ENCODE measurements around the gene KCNH1. TPM values are rescaled to one million over a fixed set of nuclear protein-coding genes. Genes with fewer than 3 reads are reported as not detected.

Gene KCNH1
- polyA plus RNA-seq, 2 donors: 0.06 to 0.08 TPM

GRCh38 chr1:210715072-210715471 is 418.9 kb downstream of the KCNH1 start:
- Histone ChIP-seq H3K4me3 (ENCODE audit: low read depth in 1 of 2, low read length in 2 of 2) (no peak overlapping the region), H3K36me3 (ENCODE audit: control insufficient read depth in 2 of 2, insufficient read depth in 2 of 2, low read length in 1 of 2) (no peaks in the 10 kb centered on the region), H3K9me3 (ENCODE audit: control insufficient read depth in 2 of 2, insufficient read depth in 1 of 2, low read depth in 1 of 2, low read length in 1 of 2) (no peaks in the 10 kb centered on the region), H3K4me1 (ENCODE audit: control insufficient read depth in 2 of 2, insufficient read depth in 2 of 2, low read length in 1 of 2) (no peaks in the 10 kb centered on the region), H3K27ac (ENCODE audit: low read depth in 2 of 2, low read length in 1 of 2) (no peak overlapping the region), H3K27me3 (ENCODE audit: control insufficient read depth in 1 of 2, insufficient read depth in 2 of 2, low read length in 2 of 2) (peaks cover 0 to 2% of the 10 kb centered on the region in 2 donors)

DNA sequence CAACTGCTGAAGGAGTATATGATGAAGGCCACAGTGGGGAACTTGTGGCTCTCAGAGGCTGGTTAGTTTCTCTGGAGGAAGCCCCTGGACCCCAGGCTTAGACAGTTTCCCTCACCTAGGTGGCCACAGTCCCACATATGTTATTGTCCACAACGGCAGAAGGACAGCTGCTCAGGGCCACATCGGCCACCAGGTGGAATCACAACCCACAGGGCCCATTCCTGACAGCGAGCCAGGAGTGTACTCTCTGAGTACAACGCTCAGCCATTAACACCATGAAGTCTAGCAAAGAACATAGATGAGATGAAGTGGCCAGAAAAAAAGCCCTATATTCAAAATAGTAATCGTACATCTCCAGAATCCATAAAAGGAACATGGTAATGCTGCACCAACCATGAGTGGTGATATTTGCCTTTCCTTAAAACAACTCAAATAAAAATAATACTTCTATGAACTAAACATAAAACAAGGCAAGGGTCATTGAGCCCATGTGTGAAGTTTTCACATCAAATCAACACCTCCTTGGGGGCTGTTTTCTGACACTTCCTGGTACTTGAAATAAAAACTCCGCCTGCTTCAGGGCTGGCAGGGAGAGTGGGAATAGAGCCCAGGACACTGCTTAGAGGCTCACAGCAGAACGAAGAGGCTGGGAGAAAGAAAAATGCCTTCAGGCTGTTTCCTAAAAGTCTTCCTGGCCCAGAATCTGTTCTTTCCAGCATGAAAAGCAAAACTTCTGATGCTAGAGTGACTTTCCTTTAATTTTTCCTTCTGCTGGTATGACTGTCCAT is 421.9 kb downstream of the KCNH1 start:
- H3K27ac ChIP-seq (ENCODE audit: low read depth in 2 of 2, low read length in 1 of 2): no peak overlapping the region
- no peak overlapping the region for H3K4me3 ChIP-seq (ENCODE audit: low read depth in 1 of 2, low read length in 2 of 2)
- no peaks in the 10 kb centered on the region for H3K27me3 ChIP-seq (ENCODE audit: control insufficient read depth in 1 of 2, insufficient read depth in 2 of 2, low read length in 2 of 2)
- no peaks in the 10 kb centered on the region for H3K36me3 ChIP-seq (ENCODE audit: control insufficient read depth in 2 of 2, insufficient read depth in 2 of 2, low read length in 1 of 2)
- H3K9me3 ChIP-seq (ENCODE audit: control insufficient read depth in 2 of 2, insufficient read depth in 1 of 2, low read depth in 1 of 2, low read length in 1 of 2): no peaks in the 10 kb centered on the region
- WGBS, 2 donors: 59 to 64% methylated on average over 7 of the region's 7 CpGs
- no peaks in the 10 kb centered on the region for H3K4me1 ChIP-seq (ENCODE audit: control insufficient read depth in 2 of 2, insufficient read depth in 2 of 2, low read length in 1 of 2)

- Histone ChIP-seq H3K4me1 (ENCODE audit: control insufficient read depth in 2 of 2, insufficient read depth in 2 of 2, low read length in 1 of 2) (no peaks in the 10 kb centered on the region), H3K27ac (ENCODE audit: low read depth in 2 of 2, low read length in 1 of 2) (no peak overlapping the region), H3K9me3 (ENCODE audit: control insufficient read depth in 2 of 2, insufficient read depth in 1 of 2, low read depth in 1 of 2, low read length in 1 of 2) (no peaks in the 10 kb centered on the region), H3K4me3 (ENCODE audit: low read depth in 1 of 2, low read length in 2 of 2) (no peak overlapping the region), H3K27me3 (ENCODE audit: control insufficient read depth in 1 of 2, insufficient read depth in 2 of 2, low read length in 2 of 2) (no peaks in the 10 kb centered on the region), H3K36me3 (ENCODE audit: control insufficient read depth in 2 of 2, insufficient read depth in 2 of 2, low read length in 1 of 2) (no peaks in the 10 kb centered on the region)
- 77 to 84% methylated on average over 2 of the region's 2 CpGs for WGBS, 2 donors
Observed at GRCh38 chr1:210709701-210710100, 424.2 kb downstream of the KCNH1 start.

DNA sequence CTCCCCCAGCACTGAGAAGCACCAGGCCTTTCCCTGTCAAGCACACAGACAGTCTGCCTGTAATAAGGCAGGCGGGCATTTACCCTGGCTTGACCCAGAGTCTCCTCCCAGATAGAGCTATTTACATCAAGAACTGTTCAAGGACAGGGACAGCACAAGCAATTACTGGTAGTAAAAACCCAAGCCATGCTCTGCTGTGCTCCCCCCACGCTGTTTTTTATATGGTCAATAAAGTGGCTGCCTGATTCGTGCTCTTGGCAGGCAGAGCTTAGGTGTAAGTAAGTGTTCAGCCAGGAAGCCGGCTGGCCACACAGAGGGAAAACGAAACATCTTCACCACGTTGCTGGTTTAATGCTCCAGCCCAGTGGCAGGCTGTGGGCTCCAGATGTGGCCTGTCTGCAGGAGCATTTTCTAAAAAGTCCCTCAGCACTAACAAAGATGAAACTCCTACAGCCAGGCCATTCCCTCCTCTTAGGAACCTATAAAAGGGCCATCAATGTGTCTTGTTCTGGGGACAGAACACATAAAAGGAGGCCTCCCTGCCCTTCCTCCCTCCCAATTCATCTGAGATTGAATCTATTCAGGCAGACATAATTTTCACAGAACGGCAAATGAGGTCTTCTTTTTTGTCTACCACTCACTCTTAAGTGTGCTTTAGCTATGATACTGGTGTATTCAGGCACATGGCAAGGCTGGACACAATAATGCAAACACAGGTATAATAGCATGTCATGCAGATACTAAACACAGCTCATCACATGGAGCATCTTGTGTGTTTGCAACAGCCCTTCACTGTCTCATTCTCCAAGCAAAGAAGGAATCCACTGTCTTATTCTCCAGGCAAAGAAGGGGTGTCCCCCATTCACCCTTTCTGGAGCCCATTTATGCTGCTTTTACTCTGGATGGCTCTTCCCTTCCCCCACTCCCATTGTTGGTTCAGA is 426.4 kb downstream of the KCNH1 start:
- no peaks in the 10 kb centered on the region for H3K36me3 ChIP-seq (ENCODE audit: control insufficient read depth in 2 of 2, insufficient read depth in 2 of 2, low read length in 1 of 2)
- H3K4me1 ChIP-seq (ENCODE audit: control insufficient read depth in 2 of 2, insufficient read depth in 2 of 2, low read length in 1 of 2): no peaks in the 10 kb centered on the region
- H3K4me3 ChIP-seq (ENCODE audit: low read depth in 1 of 2, low read length in 2 of 2): no peak overlapping the region
- H3K9me3 ChIP-seq (ENCODE audit: control insufficient read depth in 2 of 2, insufficient read depth in 1 of 2, low read depth in 1 of 2, low read length in 1 of 2): no peaks in the 10 kb centered on the region
- no peaks in the 10 kb centered on the region for H3K27me3 ChIP-seq (ENCODE audit: control insufficient read depth in 1 of 2, insufficient read depth in 2 of 2, low read length in 2 of 2)
- WGBS, 2 donors: 74 to 77% methylated on average over 7 of the region's 7 CpGs
- no peak overlapping the region for H3K27ac ChIP-seq (ENCODE audit: low read depth in 2 of 2, low read length in 1 of 2)

GRCh38 chr1:210706246-210706645 is 427.7 kb downstream of the KCNH1 start:
- no peaks in the 10 kb centered on the region for H3K4me1 ChIP-seq (ENCODE audit: control insufficient read depth in 2 of 2, insufficient read depth in 2 of 2, low read length in 1 of 2)
- H3K4me3 ChIP-seq (ENCODE audit: low read depth in 1 of 2, low read length in 2 of 2): no peak overlapping the region
- H3K36me3 ChIP-seq (ENCODE audit: control insufficient read depth in 2 of 2, insufficient read depth in 2 of 2, low read length in 1 of 2): no peaks in the 10 kb centered on the region
- no peaks in the 10 kb centered on the region for H3K27me3 ChIP-seq (ENCODE audit: control insufficient read depth in 1 of 2, insufficient read depth in 2 of 2, low read length in 2 of 2)
- no peaks in the 10 kb centered on the region for H3K9me3 ChIP-seq (ENCODE audit: control insufficient read depth in 2 of 2, insufficient read depth in 1 of 2, low read depth in 1 of 2, low read length in 1 of 2)
- WGBS, 2 donors: 79 to 84% methylated on average over 3 of the region's 3 CpGs
- H3K27ac ChIP-seq (ENCODE audit: low read depth in 2 of 2, low read length in 1 of 2): no peak overlapping the region

DNA sequence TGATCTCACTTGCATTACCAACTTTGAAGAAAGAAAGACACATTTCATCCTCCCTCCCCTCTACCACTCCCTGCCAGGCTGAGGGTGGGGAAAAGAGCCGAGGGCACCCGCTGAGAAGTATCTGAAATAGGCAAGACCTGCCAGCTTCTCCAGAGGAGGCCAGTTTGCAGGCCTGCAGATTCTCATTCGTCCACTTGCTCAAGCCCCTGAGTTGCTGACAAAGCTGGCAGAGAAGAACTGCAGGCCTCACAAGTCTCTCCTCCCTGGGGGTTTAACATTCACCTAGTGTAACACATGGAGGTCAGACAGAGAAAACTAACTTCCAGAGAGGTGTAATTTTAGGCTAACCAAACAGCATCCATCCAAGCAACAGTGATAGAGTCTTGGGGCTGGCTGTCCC is 428.9 kb downstream of the KCNH1 start:
- no peaks in the 10 kb centered on the region for H3K36me3 ChIP-seq (ENCODE audit: control insufficient read depth in 2 of 2, insufficient read depth in 2 of 2, low read length in 1 of 2)
- H3K27ac ChIP-seq (ENCODE audit: low read depth in 2 of 2, low read length in 1 of 2): no peak overlapping the region
- H3K27me3 ChIP-seq (ENCODE audit: control insufficient read depth in 1 of 2, insufficient read depth in 2 of 2, low read length in 2 of 2): no peaks in the 10 kb centered on the region
- no peaks in the 10 kb centered on the region for H3K4me1 ChIP-seq (ENCODE audit: control insufficient read depth in 2 of 2, insufficient read depth in 2 of 2, low read length in 1 of 2)
- WGBS, 2 donors: 87 to 91% methylated on average over 3 of the region's 3 CpGs
- no peaks in the 10 kb centered on the region for H3K9me3 ChIP-seq (ENCODE audit: control insufficient read depth in 2 of 2, insufficient read depth in 1 of 2, low read depth in 1 of 2, low read length in 1 of 2)
- H3K4me3 ChIP-seq (ENCODE audit: low read depth in 1 of 2, low read length in 2 of 2): no peak overlapping the region

GRCh38 chr1:210703593-210703992 is 430.4 kb downstream of the KCNH1 start:
- no peak overlapping the region for H3K27ac ChIP-seq (ENCODE audit: low read depth in 2 of 2, low read length in 1 of 2)
- no peaks in the 10 kb centered on the region for H3K4me1 ChIP-seq (ENCODE audit: control insufficient read depth in 2 of 2, insufficient read depth in 2 of 2, low read length in 1 of 2)
- 77 to 81% methylated on average over 2 of the region's 2 CpGs for WGBS, 2 donors
- no peaks in the 10 kb centered on the region for H3K9me3 ChIP-seq (ENCODE audit: control insufficient read depth in 2 of 2, insufficient read depth in 1 of 2, low read depth in 1 of 2, low read length in 1 of 2)
- H3K36me3 ChIP-seq (ENCODE audit: control insufficient read depth in 2 of 2, insufficient read depth in 2 of 2, low read length in 1 of 2): no peaks in the 10 kb centered on the region
- H3K27me3 ChIP-seq (ENCODE audit: control insufficient read depth in 1 of 2, insufficient read depth in 2 of 2, low read length in 2 of 2): no peaks in the 10 kb centered on the region
- no peak overlapping the region for H3K4me3 ChIP-seq (ENCODE audit: low read depth in 1 of 2, low read length in 2 of 2)

- Histone ChIP-seq H3K4me1 (ENCODE audit: control insufficient read depth in 2 of 2, insufficient read depth in 2 of 2, low read length in 1 of 2) (no peaks in the 10 kb centered on the region), H3K36me3 (ENCODE audit: control insufficient read depth in 2 of 2, insufficient read depth in 2 of 2, low read length in 1 of 2) (no peaks in the 10 kb centered on the region), H3K27me3 (ENCODE audit: control insufficient read depth in 1 of 2, insufficient read depth in 2 of 2, low read length in 2 of 2) (no peaks in the 10 kb centered on the region), H3K27ac (ENCODE audit: low read depth in 2 of 2, low read length in 1 of 2) (no peak overlapping the region), H3K4me3 (ENCODE audit: low read depth in 1 of 2, low read length in 2 of 2) (no peak overlapping the region), H3K9me3 (ENCODE audit: control insufficient read depth in 2 of 2, insufficient read depth in 1 of 2, low read depth in 1 of 2, low read length in 1 of 2) (no peaks in the 10 kb centered on the region)
- 94 to 98% methylated on average over 2 of the region's 2 CpGs for WGBS, 2 donors
Observed at GRCh38 chr1:210702506-210702905, 431.4 kb downstream of the KCNH1 start.

DNA sequence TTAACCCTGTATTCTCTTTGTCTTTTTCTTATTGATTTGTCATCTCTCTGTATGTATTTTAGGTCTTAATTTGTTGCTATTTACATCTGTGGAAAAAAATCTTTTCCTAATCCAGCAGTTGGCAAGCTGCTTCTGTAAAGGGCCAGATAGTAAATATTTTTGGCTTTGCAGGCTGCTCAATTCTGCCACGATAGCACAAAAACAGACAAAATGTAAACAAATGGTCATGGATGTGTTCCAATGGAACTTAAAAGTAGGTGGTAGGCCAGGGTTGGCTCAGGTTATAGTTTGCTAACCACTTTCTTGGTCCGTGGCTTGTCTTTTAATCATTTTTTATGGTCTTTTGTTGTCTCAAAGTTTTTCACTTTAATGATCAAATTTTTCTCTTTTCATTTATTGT is 433.4 kb downstream of the KCNH1 start:
- no peaks in the 10 kb centered on the region for H3K36me3 ChIP-seq (ENCODE audit: control insufficient read depth in 2 of 2, insufficient read depth in 2 of 2, low read length in 1 of 2)
- H3K27me3 ChIP-seq (ENCODE audit: control insufficient read depth in 1 of 2, insufficient read depth in 2 of 2, low read length in 2 of 2): no peaks in the 10 kb centered on the region
- peaks cover 0 to 3% of the 10 kb centered on the region in 2 donors for H3K4me1 ChIP-seq (ENCODE audit: control insufficient read depth in 2 of 2, insufficient read depth in 2 of 2, low read length in 1 of 2)
- no peak overlapping the region for H3K27ac ChIP-seq (ENCODE audit: low read depth in 2 of 2, low read length in 1 of 2)
- 32 to 45% methylated on average over 2 of the region's 2 CpGs for WGBS, 2 donors
- no peak overlapping the region for H3K4me3 ChIP-seq (ENCODE audit: low read depth in 1 of 2, low read length in 2 of 2)
- H3K9me3 ChIP-seq (ENCODE audit: control insufficient read depth in 2 of 2, insufficient read depth in 1 of 2, low read depth in 1 of 2, low read length in 1 of 2): no peaks in the 10 kb centered on the region
